K562 (cell line): ENCODE measurements around the gene ESR2. TPM values are rescaled to one million over a fixed set of nuclear protein-coding genes. Genes with fewer than 3 reads are reported as not detected.
A peak's percentile ranks its signal among the peaks of the same experiment; 100 is the strongest.

ENCODE experiments used
- E2F4 ChIP-seq: sonication (generic); formaldehyde crosslinking; IDR thresholded peaks from 2 replicates; pipeline ENCODE4 v1.8.0; 2022; ENCODE audit warnings: mild to moderate bottlenecking, low read depth, missing genetic modification reagents
- FOXM1 ChIP-seq, 2 experiments: fragments of 450-650 bp in 1 of 2; sonication (generic) in 1 of 2; formaldehyde crosslinking in 1 of 2; IDR thresholded peaks; 2 replicates each; pipeline versions ENCODE4 v1.6.1 to v1.9.0; 2017 to 2022; ENCODE audit warnings: low read depth in 2 of 2, mild to moderate bottlenecking in 2 of 2, missing genetic modification reagents in 1 of 2, moderate library complexity in 1 of 2
- NBN ChIP-seq: fragments of 450-650 bp; IDR thresholded peaks from 2 replicates; pipeline ENCODE4 v1.6.1; 2016; ENCODE audit warnings: low read depth, mild to moderate bottlenecking
- RNF219 ChIP-seq: fragments of 250-450 bp; sonication (Bioruptor Pico); IDR thresholded peaks from 2 replicates; pipeline ENCODE4 v1.5.0; 2022; ENCODE audit warnings: mild to moderate bottlenecking
- SFPQ ChIP-seq: fragments of 200-400 bp; formaldehyde crosslinking; IDR thresholded peaks from 2 replicates; pipeline ENCODE4 v1.6.1; 2017; ENCODE audit warnings: mild to moderate bottlenecking, low read depth, low read length, moderate library complexity
- SP1 ChIP-seq: sonication (generic); formaldehyde crosslinking; IDR thresholded peaks from 2 replicates; pipeline ENCODE4 v1.8.1; 2022; ENCODE audit warnings: mild to moderate bottlenecking, missing genetic modification reagents
- TARDBP ChIP-seq: fragments of 450-650 bp; IDR thresholded peaks from 2 replicates; pipeline ENCODE4 v1.6.1; 2016
- U2AF1 ChIP-seq: fragments of 200-400 bp; formaldehyde crosslinking; optimal IDR thresholded peaks from 2 replicates; pipeline ENCODE3; 2017; ENCODE audit warnings: mild to moderate bottlenecking, low read depth, low read length, moderate library complexity
- ZNF311 ChIP-seq: fragments of 250-450 bp; sonication (Bioruptor Pico); IDR thresholded peaks from 2 replicates; pipeline ENCODE4 v1.4.0; 2020; ENCODE audit warnings: mild to moderate bottlenecking, moderate library complexity
- ZNF318 ChIP-seq, 2 experiments: fragments of 450-650 bp; IDR thresholded peaks; 2 replicates each; pipeline ENCODE4 v1.6.1; 2016; ENCODE audit warnings: mild to moderate bottlenecking in 2 of 2, borderline replicate concordance in 1 of 2, low read depth in 1 of 2, moderate library complexity in 1 of 2
- ZSCAN32 ChIP-seq: fragments of 450-650 bp; formaldehyde crosslinking; IDR thresholded peaks from 2 replicates; pipeline ENCODE4 v1.4.0; 2020; ENCODE audit warnings: mild to moderate bottlenecking, moderate library complexity
- polyA plus RNA-seq, 8 experiments: library from polyadenylated mRNA; depleted of rRNA in 4 of 8; stranded (reverse) in 5 of 8; unstranded in 3 of 8; fragments of >200 nt; fragmentation: Nextera tagmentation in 2 of 8; fragmentation: Illumina TruSeq in 1 of 8; extraction: Ambion mirVana in 2 of 8; extraction: Trizol in 1 of 8; gene quantifications; 2 replicates each; pipeline versions ENCODE4 v1.2.1 to v1.2.3, GENCODE V29; 2011 to 2014; ENCODE audit warnings: inconsistent platforms in 1 of 8, missing spikeins in 1 of 8
- total RNA-seq, 7 experiments: library from RNA; depleted of rRNA in 6 of 7; stranded (reverse); fragments of >200 nt in 6 of 7; fragmentation: Illumina TruSeq in 2 of 7; extraction: Trizol in 2 of 7; gene quantifications; 2 replicates each; pipeline versions ENCODE4 v1.2.1 to v1.2.3, GENCODE V29; 2011 to 2021; ENCODE audit warnings: low replicate concordance in 1 of 7

Gene ESR2
- total and polyA plus RNA-seq, 9 of the 15 experiments (the other 6 are each of a cell fraction or from before 2014, with no cell fraction given), result 0.07 to 3.8 (median 2.0) TPM

DNA sequence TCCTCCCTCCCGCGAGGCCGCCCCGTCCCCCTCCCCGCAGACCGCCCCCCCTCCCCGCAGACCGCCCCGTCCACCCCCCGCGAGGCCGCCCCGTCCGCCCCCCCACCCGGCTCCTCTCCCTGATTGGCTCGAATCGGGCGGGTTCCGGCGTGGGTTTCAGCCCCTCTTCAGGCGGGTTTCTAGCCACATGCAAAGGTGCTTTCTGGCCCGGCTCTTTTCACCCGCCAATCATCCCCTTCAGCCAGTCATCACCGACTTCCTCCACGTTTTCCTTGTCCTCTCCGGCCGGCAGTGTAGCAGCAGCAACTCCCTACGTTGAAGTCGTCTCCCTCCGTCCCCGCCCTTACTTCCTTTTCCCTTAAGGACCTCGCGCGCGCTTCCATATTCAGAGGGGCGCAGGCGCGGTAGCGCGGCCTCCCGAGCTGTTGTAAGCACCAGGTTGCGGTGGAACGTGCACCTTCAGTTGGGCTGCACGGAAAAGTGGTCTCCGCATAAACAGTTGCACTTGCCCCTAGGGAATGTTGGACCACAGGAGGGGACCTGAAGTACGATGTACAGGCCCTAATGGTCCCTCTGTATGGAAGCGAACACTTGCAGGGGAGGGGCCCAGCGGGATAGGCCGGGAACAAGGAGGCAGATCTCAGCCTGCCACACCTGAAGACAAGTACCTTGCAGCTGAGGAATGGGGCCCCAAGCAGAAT lies 44.6 kb upstream of the ESR2 start (continued):
- TF ChIP-seq U2AF1, result no peak
- no peak for TF ChIP-seq E2F4
- no peak for TF ChIP-seq RNF219 (CRISPR knock-in tag)
- peak; percentile 15; the same call in 1 of the 2 replicates for TF ChIP-seq FOXM1 (IDR thresholded peaks at IDR 0.05; ENCODE audit: low read depth)
- no peak for TF ChIP-seq FOXM1 (CRISPR knock-in tag; IDR thresholded peaks at IDR 0.05; ENCODE audit: low read depth)
- TF ChIP-seq SFPQ, result no peak
- TF ChIP-seq TARDBP, result no peak
- TF ChIP-seq ZNF311, result 0 out of 2 replicates have a peak, but pooled peaks have one; percentile 30
- no peak for TF ChIP-seq NBN
- TF ChIP-seq SP1 (CRISPR knock-in tag), result no peak
- TF ChIP-seq ZNF318 (IDR thresholded peaks at IDR 0.05; ENCODE audit: borderline replicate concordance in 1 of 2, low read depth in 1 of 2), result no peak
- no peak for TF ChIP-seq ZSCAN32 (CRISPR knock-in tag)
